ENCODE measurements around the gene TMEM168.

DNA sequence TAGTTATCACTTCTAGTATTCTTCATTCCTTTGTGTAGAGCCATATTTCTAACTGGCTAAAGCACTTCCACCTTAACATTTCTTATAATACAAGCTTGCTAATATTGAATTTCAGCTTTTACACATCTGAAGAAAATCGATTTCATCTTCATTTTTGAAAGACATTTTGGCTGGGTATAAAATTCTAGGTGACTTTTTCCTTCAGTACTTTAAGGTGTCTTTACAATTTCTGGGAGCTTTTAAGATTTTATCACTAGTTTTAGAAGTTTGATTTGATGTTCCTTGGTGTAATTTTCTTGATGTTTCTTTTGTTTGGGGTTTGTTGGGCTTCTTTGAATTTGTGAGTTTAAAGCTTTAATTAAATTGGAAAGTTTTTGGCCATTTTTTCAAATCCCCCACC, 38.5 kb upstream of the TMEM168 start:
- TF ChIP-seq, protein P1, sequence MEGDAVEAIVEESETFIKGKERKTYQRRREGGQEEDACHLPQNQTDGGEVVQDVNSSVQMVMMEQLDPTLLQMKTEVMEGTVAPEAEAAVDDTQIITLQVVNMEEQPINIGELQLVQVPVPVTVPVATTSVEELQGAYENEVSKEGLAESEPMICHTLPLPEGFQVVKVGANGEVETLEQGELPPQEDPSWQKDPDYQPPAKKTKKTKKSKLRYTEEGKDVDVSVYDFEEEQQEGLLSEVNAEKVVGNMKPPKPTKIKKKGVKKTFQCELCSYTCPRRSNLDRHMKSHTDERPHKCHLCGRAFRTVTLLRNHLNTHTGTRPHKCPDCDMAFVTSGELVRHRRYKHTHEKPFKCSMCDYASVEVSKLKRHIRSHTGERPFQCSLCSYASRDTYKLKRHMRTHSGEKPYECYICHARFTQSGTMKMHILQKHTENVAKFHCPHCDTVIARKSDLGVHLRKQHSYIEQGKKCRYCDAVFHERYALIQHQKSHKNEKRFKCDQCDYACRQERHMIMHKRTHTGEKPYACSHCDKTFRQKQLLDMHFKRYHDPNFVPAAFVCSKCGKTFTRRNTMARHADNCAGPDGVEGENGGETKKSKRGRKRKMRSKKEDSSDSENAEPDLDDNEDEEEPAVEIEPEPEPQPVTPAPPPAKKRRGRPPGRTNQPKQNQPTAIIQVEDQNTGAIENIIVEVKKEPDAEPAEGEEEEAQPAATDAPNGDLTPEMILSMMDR (IDR thresholded peaks at IDR 0.05): no peak
- no peak for TF ChIP-seq EP300 (IDR thresholded peaks at IDR 0.05)
